ENCODE measurements around the gene IGF1R. TPM values are rescaled to one million over a fixed set of nuclear protein-coding genes. Genes with fewer than 3 reads are reported as not detected.

The IGF1R gene
- total RNA-seq, 6 donors from 2014 or later, result 31.0 to 142 (median 63.8) TPM

DNA sequence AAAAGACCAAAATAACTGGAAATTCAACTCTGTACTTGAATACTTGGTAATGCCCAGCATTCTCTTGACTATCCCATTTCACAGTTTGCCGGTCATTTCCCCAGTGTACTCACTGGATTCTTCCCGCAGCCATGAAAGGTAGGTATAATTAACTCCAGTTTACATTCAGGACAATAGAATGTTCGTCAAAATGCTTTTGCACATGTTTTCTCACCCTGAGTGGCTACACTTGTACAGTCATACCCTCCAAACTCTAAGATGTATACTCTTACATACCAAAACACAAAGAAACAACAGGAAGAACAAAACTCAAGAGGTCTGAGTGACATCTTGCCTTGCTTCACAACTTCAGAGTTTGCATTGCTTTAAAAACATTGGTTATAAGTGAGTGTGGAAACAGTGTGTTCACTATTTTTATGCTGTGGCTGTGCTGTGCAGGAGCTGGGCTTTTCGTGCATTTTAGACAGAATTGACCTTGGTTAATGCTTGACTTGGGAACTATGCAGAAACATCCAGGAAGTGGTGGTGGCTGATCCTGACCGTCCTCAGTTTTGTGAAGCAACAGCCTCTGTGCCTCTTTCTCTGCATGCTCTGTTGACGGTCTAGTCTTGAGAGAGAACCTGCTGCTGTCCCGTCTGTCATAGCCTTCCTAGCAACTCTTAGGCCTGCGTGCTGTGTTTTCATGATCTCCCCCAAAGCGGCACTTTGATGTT lies 90.5 kb downstream of the IGF1R start:
- Histone ChIP-seq H3K27ac (no peak overlapping the region), H3K9me3 (no peaks in the 10 kb centered on the region), H3K4me1 (peaks cover 13 to 43% (median 22%) of the 10 kb centered on the region in 4 donors), H3K36me3 (no peaks in the 10 kb centered on the region), H3K27me3 (no peaks in the 10 kb centered on the region), H3K4me3 (no peak overlapping the region)
- ATAC-seq (ENCODE audit: low FRiP score in 2 of 2), result no peak
- WGBS, 2 donors, result 58 to 64% methylated on average over 8 to 9 of the region's 9 CpGs
- DNase-seq, result no peak
- TF ChIP-seq EP300 (IDR thresholded peaks at IDR 0.05) (no peak), POLR2A (IDR thresholded peaks at IDR 0.05) (no peak), POLR2AphosphoS5 (IDR thresholded peaks at IDR 0.05) (no peak)
- TF ChIP-seq, protein P1, sequence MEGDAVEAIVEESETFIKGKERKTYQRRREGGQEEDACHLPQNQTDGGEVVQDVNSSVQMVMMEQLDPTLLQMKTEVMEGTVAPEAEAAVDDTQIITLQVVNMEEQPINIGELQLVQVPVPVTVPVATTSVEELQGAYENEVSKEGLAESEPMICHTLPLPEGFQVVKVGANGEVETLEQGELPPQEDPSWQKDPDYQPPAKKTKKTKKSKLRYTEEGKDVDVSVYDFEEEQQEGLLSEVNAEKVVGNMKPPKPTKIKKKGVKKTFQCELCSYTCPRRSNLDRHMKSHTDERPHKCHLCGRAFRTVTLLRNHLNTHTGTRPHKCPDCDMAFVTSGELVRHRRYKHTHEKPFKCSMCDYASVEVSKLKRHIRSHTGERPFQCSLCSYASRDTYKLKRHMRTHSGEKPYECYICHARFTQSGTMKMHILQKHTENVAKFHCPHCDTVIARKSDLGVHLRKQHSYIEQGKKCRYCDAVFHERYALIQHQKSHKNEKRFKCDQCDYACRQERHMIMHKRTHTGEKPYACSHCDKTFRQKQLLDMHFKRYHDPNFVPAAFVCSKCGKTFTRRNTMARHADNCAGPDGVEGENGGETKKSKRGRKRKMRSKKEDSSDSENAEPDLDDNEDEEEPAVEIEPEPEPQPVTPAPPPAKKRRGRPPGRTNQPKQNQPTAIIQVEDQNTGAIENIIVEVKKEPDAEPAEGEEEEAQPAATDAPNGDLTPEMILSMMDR (IDR thresholded peaks at IDR 0.05), result no peak

DNA sequence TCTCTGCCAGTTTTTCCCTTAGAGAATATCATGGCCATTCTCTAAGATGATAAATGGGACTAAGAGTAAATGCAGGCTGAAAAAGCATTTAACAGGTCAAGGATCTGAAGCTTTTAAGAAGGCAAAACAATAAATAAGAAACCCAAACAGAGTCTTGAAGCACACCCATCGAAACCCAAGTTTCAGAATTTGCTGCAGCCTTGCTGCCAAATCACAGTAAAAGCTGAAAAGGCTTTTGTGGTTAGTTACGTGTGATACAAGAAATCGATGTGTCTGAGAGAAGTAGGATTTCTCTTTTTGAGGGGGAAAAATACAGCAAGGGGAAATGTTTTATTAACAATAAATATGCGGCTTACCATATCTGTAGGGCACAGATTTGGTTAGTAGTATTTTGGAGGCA lies 92.0 kb downstream of the IGF1R start:
- Histone ChIP-seq H3K9me3 (no peaks in the 10 kb centered on the region), H3K27me3 (no peaks in the 10 kb centered on the region), H3K36me3 (no peaks in the 10 kb centered on the region), H3K4me1 (peaks cover 6 to 33% (median 16%) of the 10 kb centered on the region in 4 donors), H3K27ac (no peak overlapping the region), H3K4me3 (no peak overlapping the region)
- DNase-seq, result no peak
- ATAC-seq (ENCODE audit: low FRiP score in 2 of 2), result no peak
- TF ChIP-seq POLR2AphosphoS5 (IDR thresholded peaks at IDR 0.05), result no peak
- 80 to 81% methylated on average over 4 of the region's 4 CpGs for WGBS, 2 donors

DNA sequence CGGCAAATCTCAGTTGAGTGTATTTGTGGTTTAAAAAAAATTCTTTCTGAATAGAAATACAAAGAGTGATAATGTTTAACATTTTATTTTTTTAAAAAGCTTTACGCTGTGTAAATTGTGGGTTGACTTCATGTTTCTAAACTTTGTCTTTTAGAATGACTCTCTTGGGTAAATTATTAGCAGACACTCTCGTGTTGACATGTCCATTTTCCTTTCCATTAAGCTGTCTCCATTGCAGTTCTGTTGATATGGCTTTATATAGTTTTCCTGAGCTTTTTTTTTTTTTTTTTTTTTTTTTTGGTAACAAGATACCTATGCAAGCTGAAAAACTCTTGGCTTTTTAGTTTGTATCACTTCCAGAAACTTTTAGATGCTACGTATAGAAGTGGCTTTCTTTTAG lies 92.6 kb downstream of the IGF1R start:
- no peaks in the 10 kb centered on the region for H3K9me3 ChIP-seq
- no peak for DNase-seq
- ATAC-seq (ENCODE audit: low FRiP score in 2 of 2), result no peak
- H3K36me3 ChIP-seq, result no peaks in the 10 kb centered on the region
- no peak overlapping the region for H3K27ac ChIP-seq
- TF ChIP-seq POLR2AphosphoS5 (IDR thresholded peaks at IDR 0.05), result no peak
- no peak for TF ChIP-seq POLR2A (IDR thresholded peaks at IDR 0.05)
- TF ChIP-seq EP300 (IDR thresholded peaks at IDR 0.05), result no peak
- TF ChIP-seq, protein P1 (IDR thresholded peaks at IDR 0.05), result no peak
- H3K27me3 ChIP-seq, result no peaks in the 10 kb centered on the region
- 74 to 90% methylated on average over 4 of the region's 4 CpGs for WGBS, 2 donors
- peaks cover 10 to 33% (median 21%) of the 10 kb centered on the region in 4 donors for H3K4me1 ChIP-seq
- no peak overlapping the region for H3K4me3 ChIP-seq

DNA sequence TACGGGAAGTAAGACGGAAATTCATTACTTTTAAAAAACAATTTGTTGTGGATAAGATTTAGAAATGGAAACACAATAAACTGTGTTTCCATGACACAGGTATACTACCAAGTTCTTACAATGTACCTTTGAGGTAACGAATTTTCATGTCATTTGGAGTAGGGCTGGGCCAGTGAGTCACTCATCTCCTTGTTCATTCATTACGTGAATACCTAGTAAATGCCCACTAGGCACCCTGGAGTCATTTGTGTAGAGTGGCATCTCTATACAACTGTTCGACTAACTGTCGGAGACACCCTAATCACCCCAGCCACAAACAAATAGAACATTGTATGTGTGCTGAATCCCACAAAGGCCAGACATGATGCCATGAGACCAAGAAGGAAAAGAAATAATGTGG lies 94.8 kb downstream of the IGF1R start:
- no peak for TF ChIP-seq POLR2A (IDR thresholded peaks at IDR 0.05)
- TF ChIP-seq, protein P1 (IDR thresholded peaks at IDR 0.05), result no peak
- no peak for TF ChIP-seq EP300 (IDR thresholded peaks at IDR 0.05)
- TF ChIP-seq POLR2AphosphoS5 (IDR thresholded peaks at IDR 0.05), result no peak
- Histone ChIP-seq H3K4me1 (peaks cover 14 to 33% (median 21%) of the 10 kb centered on the region in 4 donors), H3K4me3 (no peak overlapping the region), H3K9me3 (no peaks in the 10 kb centered on the region), H3K27ac (no peak overlapping the region), H3K27me3 (no peaks in the 10 kb centered on the region), H3K36me3 (no peaks in the 10 kb centered on the region)
- DNase-seq (no peak), ATAC-seq (ENCODE audit: low FRiP score in 2 of 2) (no peak)
- WGBS, 2 donors, result 90 to 93% methylated on average over 6 of the region's 6 CpGs

DNA sequence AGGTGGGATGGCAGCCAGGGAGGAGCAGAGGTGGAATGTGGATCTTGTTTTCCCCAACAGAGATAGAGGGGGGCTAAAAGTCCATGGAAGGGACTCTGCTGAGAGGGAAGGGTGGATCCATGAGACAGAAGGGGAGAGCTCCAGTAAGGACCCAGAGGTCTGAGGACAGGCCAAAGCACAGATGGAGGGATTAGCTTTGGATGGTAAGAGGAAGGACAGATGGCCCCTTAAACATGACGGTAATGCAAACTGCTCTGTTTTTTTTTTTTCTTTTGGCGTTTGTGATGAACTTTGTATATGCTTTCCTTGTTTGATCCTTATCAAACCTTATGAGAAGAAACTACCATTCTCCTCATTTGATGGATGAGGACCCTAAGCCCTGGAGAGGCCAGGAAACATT lies 96.2 kb downstream of the IGF1R start:
- Histone ChIP-seq H3K27ac (no peak overlapping the region), H3K4me1 (peaks cover 9 to 24% (median 17%) of the 10 kb centered on the region in 4 donors), H3K4me3 (no peak overlapping the region), H3K27me3 (no peaks in the 10 kb centered on the region), H3K9me3 (no peaks in the 10 kb centered on the region), H3K36me3 (no peaks in the 10 kb centered on the region)
- DNase-seq, result no peak
- TF ChIP-seq, protein P1 (IDR thresholded peaks at IDR 0.05), result no peak
- TF ChIP-seq POLR2AphosphoS5 (IDR thresholded peaks at IDR 0.05), result no peak
- TF ChIP-seq POLR2A (IDR thresholded peaks at IDR 0.05), result no peak
- no peak for ATAC-seq (ENCODE audit: low FRiP score in 2 of 2)
- 59 to 64% methylated on average over 2 of the region's 2 CpGs for WGBS, 2 donors
